PC-9 (cell line): ENCODE data around the gene FOLR2. TPM values are rescaled to one million over a fixed set of nuclear protein-coding genes. Genes with fewer than 3 reads are reported as not detected.
"Not testable (repeated sequence)": the region's sequence is repeated elsewhere in the genome, so short reads cannot be mapped to it uniquely, and the experiment has no call there.

Experiments used
- BruUV-seq: library from RNA; stranded (reverse); fragments of 400-500 nt; replicated peaks from 2 replicates; lab custom pipeline; 2021; lab: Mats Ljungman, UMichigan
- CTCF ChIA-PET: fragments of 300-600 bp; sonication (Branson Sonifier 250); formaldehyde crosslinking; loops from one replicate; lab custom pipeline; 2022; ENCODE audit warnings: antibody characterized with exemption; lab: Charles Lee
- POLR2A ChIA-PET: fragments of 300-600 bp; sonication (Branson Sonifier 250); formaldehyde crosslinking; loops from one replicate; lab custom pipeline; 2022; ENCODE audit warnings: antibody characterized with exemption; ENCODE audit not compliant: unreplicated experiment; lab: Charles Lee
- DNase-seq, 2 experiments: peaks; one replicate each; pipeline versions ENCODE4 v3.0.0 to v3.0.0-alpha.2; 2015 to 2022; ENCODE audit warnings: mixed read lengths in 1 of 2
- H2AFZ ChIP-seq: fragments of 200-600 bp; sonication (generic); 2 replicates; pipeline ENCODE4 v1.8.1; 2017; ENCODE audit warnings: antibody characterized with exemption
- H3F3A ChIP-seq: fragments of 200-600 bp; sonication (generic); 2 replicates; pipeline ENCODE4 v1.8.1; 2017; ENCODE audit warnings: antibody characterized with exemption, mild to moderate bottlenecking, low read depth; ENCODE audit not compliant: insufficient read depth
- H3K27ac ChIP-seq: fragments of 200-600 bp; sonication (generic); 2 replicates; pipeline ENCODE4 v1.6.1; 2016; ENCODE audit warnings: mixed run types
- H3K27me3 ChIP-seq: fragments of 200-600 bp; sonication (generic); 2 replicates; pipeline ENCODE4 v1.6.1; 2016; ENCODE audit warnings: low read depth, mixed run types; ENCODE audit not compliant: insufficient read depth
- H3K36me3 ChIP-seq: fragments of 200-600 bp; sonication (generic); 2 replicates; pipeline ENCODE4 v1.6.1; 2016; ENCODE audit warnings: low read depth, mixed run types
- H3K4me1 ChIP-seq: fragments of 200-600 bp; sonication (generic); replicated peaks from 2 replicates; pipeline ENCODE4 v1.6.1; 2016; ENCODE audit warnings: mixed run types; ENCODE audit not compliant: insufficient read depth
- H3K4me2 ChIP-seq: fragments of 200-600 bp; sonication (generic); 2 replicates; pipeline ENCODE4 v1.6.1; 2017; ENCODE audit warnings: mixed run types
- H3K4me3 ChIP-seq: fragments of 200-600 bp; sonication (generic); 2 replicates; pipeline ENCODE4 v1.6.1; 2016; ENCODE audit warnings: mixed run types
- H3K79me2 ChIP-seq: fragments of 200-600 bp; sonication (generic); 2 replicates; pipeline ENCODE4 v1.6.1; 2017; ENCODE audit warnings: low read depth, mixed run types
- H3K9me2 ChIP-seq: fragments of 200-600 bp; sonication (generic); 2 replicates; pipeline ENCODE4 v1.8.1; 2017; ENCODE audit warnings: mild to moderate bottlenecking; ENCODE audit not compliant: insufficient read depth
- H3K9me3 ChIP-seq: fragments of 200-600 bp; sonication (generic); 2 replicates; pipeline ENCODE4 v1.8.1; 2016; ENCODE audit warnings: low read depth; ENCODE audit not compliant: insufficient read depth
- H4K20me1 ChIP-seq: fragments of 200-600 bp; sonication (generic); 2 replicates; pipeline ENCODE4 v1.8.1; 2017; ENCODE audit not compliant: insufficient read depth
- EZH2 ChIP-seq: fragments of 200-600 bp; sonication (generic); IDR thresholded peaks from 2 replicates; pipeline ENCODE4 v1.8.0; 2017; ENCODE audit warnings: antibody characterized with exemption, low read depth
- intact Hi-C: fragments of 100-400 bp; cut with micrococcal nuclease; formaldehyde crosslinking; loops from one replicate; pipeline ENCODE4 v1.10.0; 2022; ENCODE audit not compliant: unreplicated experiment
- total RNA-seq: library from RNA; stranded (reverse); gene quantifications from 2 replicates; pipeline ENCODE4 v1.2.3, GENCODE V29; 2021
- TF ChIP-seq, protein P1 (sequence below): fragments of 200-600 bp; sonication (generic); conservative IDR thresholded peaks from 2 replicates; pipeline ENCODE4 v1.6.1; 2017; ENCODE audit warnings: mixed run types, antibody characterized with exemption, mild to moderate bottlenecking, moderate library complexity

The FOLR2 gene
- total RNA-seq, 1 experiment from 2014 or later = not detected

DNA sequence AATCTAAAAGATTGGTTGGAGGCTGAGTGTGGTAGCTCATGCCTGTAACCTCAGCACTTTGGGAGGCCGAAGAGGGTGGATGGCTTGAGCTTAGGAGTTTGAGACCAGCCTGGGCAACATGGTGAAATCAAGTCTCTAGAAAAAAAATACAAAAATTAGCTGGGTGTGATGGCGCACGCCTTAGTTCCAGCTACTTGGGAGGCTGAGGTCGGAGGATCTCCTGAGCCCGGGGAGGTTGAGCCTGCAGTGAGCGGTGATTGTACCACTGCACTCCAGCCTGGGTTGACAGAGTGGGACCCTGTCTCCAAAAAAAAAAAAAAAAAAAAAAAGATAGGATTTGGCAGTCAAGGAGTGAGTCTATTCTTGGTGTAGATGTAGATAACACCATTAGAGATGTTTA is 14.0 kb upstream of the FOLR2 start:
- no peak for TF ChIP-seq EZH2
- TF ChIP-seq, protein P1, sequence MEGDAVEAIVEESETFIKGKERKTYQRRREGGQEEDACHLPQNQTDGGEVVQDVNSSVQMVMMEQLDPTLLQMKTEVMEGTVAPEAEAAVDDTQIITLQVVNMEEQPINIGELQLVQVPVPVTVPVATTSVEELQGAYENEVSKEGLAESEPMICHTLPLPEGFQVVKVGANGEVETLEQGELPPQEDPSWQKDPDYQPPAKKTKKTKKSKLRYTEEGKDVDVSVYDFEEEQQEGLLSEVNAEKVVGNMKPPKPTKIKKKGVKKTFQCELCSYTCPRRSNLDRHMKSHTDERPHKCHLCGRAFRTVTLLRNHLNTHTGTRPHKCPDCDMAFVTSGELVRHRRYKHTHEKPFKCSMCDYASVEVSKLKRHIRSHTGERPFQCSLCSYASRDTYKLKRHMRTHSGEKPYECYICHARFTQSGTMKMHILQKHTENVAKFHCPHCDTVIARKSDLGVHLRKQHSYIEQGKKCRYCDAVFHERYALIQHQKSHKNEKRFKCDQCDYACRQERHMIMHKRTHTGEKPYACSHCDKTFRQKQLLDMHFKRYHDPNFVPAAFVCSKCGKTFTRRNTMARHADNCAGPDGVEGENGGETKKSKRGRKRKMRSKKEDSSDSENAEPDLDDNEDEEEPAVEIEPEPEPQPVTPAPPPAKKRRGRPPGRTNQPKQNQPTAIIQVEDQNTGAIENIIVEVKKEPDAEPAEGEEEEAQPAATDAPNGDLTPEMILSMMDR = no peak
- H3K4me1 ChIP-seq = peaks cover 32% of the 10 kb centered on the region
- H3K9me3 ChIP-seq = no peaks in the 10 kb centered on the region
- no TSS peak for BruUV-seq
- H3K4me3 ChIP-seq = no peak overlapping the region
- peaks cover 25% of the 10 kb centered on the region for H3F3A ChIP-seq
- no peaks in the 10 kb centered on the region for H3K27me3 ChIP-seq
- H3K36me3 ChIP-seq = no peaks in the 10 kb centered on the region
- H3K79me2 ChIP-seq = no peaks in the 10 kb centered on the region
- no peak for DNase-seq
- CTCF ChIA-PET = no interaction called here
- intact Hi-C loops = no loop called here
- no peaks in the 10 kb centered on the region for H4K20me1 ChIP-seq
- H3K27ac ChIP-seq = no peak overlapping the region
- POLR2A ChIA-PET = interaction anchor here (0.6 kb wide), 1 partner anchor 57 kb away, joined by 5 read pairs; no protein-coding TSS in a partner anchor
- no peaks in the 10 kb centered on the region for H3K9me2 ChIP-seq
- H2AFZ ChIP-seq = no peak overlapping the region
- no peak overlapping the region for H3K4me2 ChIP-seq

DNA sequence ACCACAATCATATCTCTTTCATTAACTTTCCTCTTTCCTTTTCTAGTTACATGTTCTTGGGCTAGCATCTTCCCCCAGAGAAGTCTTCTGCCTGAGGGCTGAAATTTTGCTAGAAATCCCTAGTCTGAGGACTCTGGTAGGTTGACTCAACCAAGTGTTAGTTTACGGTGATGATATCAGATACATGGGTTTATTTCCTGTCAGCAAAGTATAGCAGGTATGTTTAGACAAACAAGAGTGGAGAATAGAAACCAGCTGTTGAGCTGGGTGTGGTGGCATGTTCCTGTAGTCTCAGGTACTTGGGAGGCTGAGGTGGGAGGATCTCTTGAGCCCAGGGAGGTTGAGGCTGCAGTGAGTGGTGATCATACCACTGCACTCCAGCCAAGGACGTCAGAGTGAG is 13.4 kb upstream of the FOLR2 start:
- BruUV-seq = no TSS peak
- Histone ChIP-seq H3F3A (peaks cover 25% of the 10 kb centered on the region), H2AFZ (no peak overlapping the region), H3K4me1 (peaks cover 32% of the 10 kb centered on the region), H3K27me3 (no peaks in the 10 kb centered on the region), H3K27ac (0 out of 2 replicates have a peak overlapping the region, but pooled peaks have one; percentile 14), H3K36me3 (no peaks in the 10 kb centered on the region), H3K9me2 (no peaks in the 10 kb centered on the region), H3K79me2 (no peaks in the 10 kb centered on the region), H4K20me1 (no peaks in the 10 kb centered on the region), H3K4me2 (0 out of 2 replicates have a peak overlapping the region, but pooled peaks have one; percentile 11), H3K4me3 (no peak overlapping the region), H3K9me3 (no peaks in the 10 kb centered on the region)
- DNase-seq = peak in 1 of 2 experiments; percentile 48
- TF ChIP-seq, protein P1 = no peak
- TF ChIP-seq EZH2 = no peak
- intact Hi-C loops = no loop called here
- ChIA-PET POLR2A (interaction anchor here (0.6 kb wide), 2 partner anchors 20 to 58 kb away, joined by 4 to 5 read pairs; no protein-coding TSS in a partner anchor), CTCF (no interaction called here)

DNA sequence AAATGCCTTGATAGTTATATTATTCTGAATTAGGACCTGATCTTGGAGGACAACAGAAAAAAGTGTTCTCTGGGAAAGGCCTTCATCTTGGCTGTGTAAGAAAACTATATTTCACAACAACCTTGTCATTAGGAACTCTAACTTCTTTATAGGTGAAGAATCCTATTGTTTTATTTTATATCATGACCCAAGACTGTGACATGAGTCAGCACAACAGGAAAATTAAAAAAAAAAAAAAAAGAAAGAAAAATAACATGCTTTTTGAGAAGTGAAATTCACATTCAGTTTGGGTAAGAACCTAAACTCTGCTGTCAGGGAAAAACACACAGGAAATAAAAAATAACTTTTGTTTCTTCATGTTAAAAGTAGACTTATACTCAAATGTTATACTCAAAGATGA is 11.7 kb upstream of the FOLR2 start:
- ChIA-PET POLR2A (interaction anchor here (0.7 kb wide), 2 partner anchors 16 to 1326 kb away, joined by 4 to 29 read pairs; no protein-coding TSS in a partner anchor), CTCF (no interaction called here)
- Histone ChIP-seq H3K9me2 (no peaks in the 10 kb centered on the region), H3K36me3 (no peaks in the 10 kb centered on the region), H3F3A (peaks cover 25% of the 10 kb centered on the region), H3K4me2 (no peak overlapping the region), H3K79me2 (no peaks in the 10 kb centered on the region), H3K4me1 (peaks cover 17% of the 10 kb centered on the region), H3K27ac (no peak overlapping the region), H3K9me3 (no peaks in the 10 kb centered on the region; the same call in 1 of the 2 replicates), H3K27me3 (no peaks in the 10 kb centered on the region), H3K4me3 (no peak overlapping the region), H4K20me1 (no peaks in the 10 kb centered on the region), H2AFZ (no peak overlapping the region)
- DNase-seq = no peak
- no TSS peak for BruUV-seq
- TF ChIP-seq EZH2 = no peak
- TF ChIP-seq, protein P1 = no peak
- intact Hi-C loops = no loop called here

DNA sequence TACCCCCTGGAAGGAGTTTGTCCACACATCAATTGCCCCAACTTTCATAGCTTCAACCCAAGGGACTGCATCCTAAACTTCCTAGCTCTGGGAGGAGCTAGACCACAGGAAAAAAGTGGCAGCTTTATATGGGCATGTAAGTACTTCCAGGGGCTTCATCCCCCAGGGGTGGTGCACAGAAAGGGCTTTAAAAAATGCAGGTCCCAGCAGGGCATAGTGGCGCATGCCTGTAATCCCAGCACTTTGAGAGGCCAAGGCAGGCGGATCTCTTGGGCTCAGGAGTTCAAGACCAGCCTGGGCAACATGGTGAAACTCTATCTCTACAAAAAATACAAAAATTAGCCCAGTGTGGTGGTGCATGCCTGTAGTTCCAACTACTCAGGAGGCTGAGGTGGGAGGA is 9.8 kb upstream of the FOLR2 start:
- CTCF ChIA-PET = interaction anchor here (0.6 kb wide), 1 partner anchor 138 kb away, joined by 6 read pairs; no protein-coding TSS in a partner anchor

More for the DNA sequence above, 9.8 kb upstream of the FOLR2 start:
- H2AFZ ChIP-seq, H3K4me2 ChIP-seq, H3K4me3 ChIP-seq, H4K20me1 ChIP-seq, DNase-seq, H3K27ac ChIP-seq, H3K36me3 ChIP-seq, intact Hi-C loops, H3K9me3 ChIP-seq, BruUV-seq, H3K27me3 ChIP-seq, H3K79me2 ChIP-seq, POLR2A ChIA-PET, H3K9me2 ChIP-seq: not testable (repeated sequence)
- H3K4me1 ChIP-seq = peaks cover 15% of the 10 kb centered on the region
- H3F3A ChIP-seq = peaks cover 16% of the 10 kb centered on the region
